ENCODE results near the gene KMT2D.

DNA sequence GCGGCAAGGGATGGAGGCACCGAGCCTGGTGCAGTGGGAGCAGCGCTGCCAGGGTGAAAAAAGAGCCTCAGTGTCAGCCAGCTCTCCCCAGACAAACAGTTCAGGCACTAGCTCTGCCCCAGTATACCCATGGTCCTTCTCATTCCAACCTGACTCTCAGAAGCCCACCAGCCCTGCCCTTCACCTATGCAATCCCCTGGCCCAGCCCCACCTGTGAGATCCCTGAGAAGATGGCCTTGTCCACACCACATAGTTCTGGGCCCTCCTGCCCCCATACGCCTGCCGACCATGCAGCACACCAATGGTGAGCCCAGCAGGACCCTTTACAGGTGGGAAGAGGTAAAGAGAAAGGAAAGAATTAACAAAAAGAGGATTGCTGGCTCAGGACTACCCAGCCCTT lies 6.5 kb downstream of the KMT2D start:
- TF ChIP-seq CTCF (IDR thresholded peaks at IDR 0.05) (no peak), POLR2A (IDR thresholded peaks at IDR 0.05) (no peak)

Measured in prostate gland (tissue), 2 donors.